Endodermal cell (in vitro differentiated cells): ENCODE measurements around the gene DOP1A. TPM values are rescaled to one million over a fixed set of nuclear protein-coding genes. Genes with fewer than 3 reads are reported as not detected.

Source experiments
- DNase-seq: peaks from one replicate; pipeline ENCODE4 v3.0.0-alpha.2; 2017
- H3K27ac ChIP-seq: 2 replicates; pipeline ENCODE4 v1.5.1; 2013; ENCODE audit warnings: mild to moderate bottlenecking, low read depth, low read length, moderate library complexity
- H3K27me3 ChIP-seq: 2 replicates; pipeline ENCODE4 v1.6.1; 2013; ENCODE audit warnings: mild to moderate bottlenecking, low read length, moderate library complexity; ENCODE audit not compliant: insufficient read depth, control insufficient read depth, poor library complexity, severe bottlenecking
- H3K36me3 ChIP-seq: 2 replicates; pipeline ENCODE4 v1.7.0; 2013; ENCODE audit warnings: mild to moderate bottlenecking, low read length, moderate library complexity; ENCODE audit not compliant: control insufficient read depth, insufficient read depth
- H3K4me1 ChIP-seq: one replicate; pipeline ENCODE4 v1.7.0; 2013; ENCODE audit warnings: low read length; ENCODE audit not compliant: control insufficient read depth, insufficient read depth
- H3K4me3 ChIP-seq: 2 replicates; pipeline ENCODE4 v1.5.1; 2013; ENCODE audit warnings: mild to moderate bottlenecking, low read length, moderate library complexity
- H3K9ac ChIP-seq: 2 replicates; pipeline ENCODE4 v1.6.1; 2013; ENCODE audit warnings: mild to moderate bottlenecking, low read length, moderate library complexity; ENCODE audit not compliant: poor library complexity, severe bottlenecking; ENCODE audit errors: extremely low read depth
- H3K9me3 ChIP-seq: 2 replicates; pipeline ENCODE4 v1.6.1; 2013; ENCODE audit warnings: mild to moderate bottlenecking, low read length, moderate library complexity; ENCODE audit not compliant: control insufficient read depth
- H3K27ac Mint-ChIP-seq: 2 replicates; pipeline ENCODE4 v1.8.0; 2020; ENCODE audit warnings: mixed read lengths
- H3K27me3 Mint-ChIP-seq: 2 replicates; pipeline ENCODE4 v1.8.0; 2021; ENCODE audit warnings: mild to moderate bottlenecking, mixed read lengths; ENCODE audit not compliant: insufficient read depth
- H3K36me3 Mint-ChIP-seq: 2 replicates; pipeline ENCODE4 v1.8.0; 2020; ENCODE audit warnings: low read depth, mixed read lengths
- H3K4me1 Mint-ChIP-seq: 2 replicates; pipeline ENCODE4 v1.8.0; 2020; ENCODE audit warnings: mixed read lengths
- H3K4me3 Mint-ChIP-seq: 2 replicates; pipeline ENCODE4 v1.8.0; 2020; ENCODE audit warnings: mild to moderate bottlenecking, moderate library complexity, mixed read lengths
- H3K9me3 Mint-ChIP-seq: 2 replicates; pipeline ENCODE4 v1.8.0; 2020; ENCODE audit warnings: mild to moderate bottlenecking, mixed read lengths
- WGBS, 2 experiments: methylation state at CpG; one replicate each; pipeline versions ENCODE4 v1.1.5 to v1.1.7; 2013; ENCODE audit warnings: missing lambda C conversion rate in 2 of 2, mixed read lengths in 1 of 2; ENCODE audit not compliant: insufficient coverage in 1 of 2, insufficient read length in 1 of 2; 5-methylcytosine and 5-hydroxymethylcytosine counted together
- total RNA-seq, 2 donors: library from RNA; stranded (reverse); fragmentation: NEBNext Ultra II Directional in 1 of 2; extraction: Animal tissue kit (Norgen Biotek cat#: 25700) in 1 of 2; gene quantifications; 2 replicates in 1 of 2; 3 replicates in 1 of 2; pipeline ENCODE4 v1.2.1, GENCODE V29; 2021
- TF ChIP-seq, protein P1 (sequence below): fragments of 200-600 bp; sonication (generic); conservative IDR thresholded peaks from 2 replicates; pipeline ENCODE4 v1.5.0; 2021; ENCODE audit warnings: antibody characterized with exemption, mild to moderate bottlenecking

The DOP1A gene
- total RNA-seq, 2 donors from 2014 or later, result 32.2 to 36.0 TPM

DNA sequence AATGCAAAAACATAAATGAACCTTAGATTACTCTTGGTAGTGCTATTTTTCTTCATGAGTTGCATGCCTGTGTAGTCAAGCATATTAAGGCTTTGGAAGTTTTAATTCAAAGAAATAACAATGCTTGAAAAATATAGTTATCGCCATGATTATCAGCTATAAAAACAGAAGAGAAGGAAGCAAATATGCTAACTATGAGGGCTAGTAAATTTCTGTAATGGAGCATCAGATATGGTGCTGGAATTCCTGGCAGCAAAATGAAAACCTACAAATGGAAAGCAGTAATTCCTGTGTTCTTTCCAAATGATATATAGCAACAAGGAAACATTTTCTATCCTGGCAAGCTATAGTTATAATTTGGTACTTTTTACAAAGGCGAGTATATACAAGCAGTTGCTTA, 29.7 kb downstream of the DOP1A start:
- Mint-ChIP-seq H3K27ac (no peak overlapping the region), H3K36me3 (peaks cover 20% of the 10 kb centered on the region), H3K4me1 (no peaks in the 10 kb centered on the region), H3K9me3 (peaks cover 3% of the 10 kb centered on the region), H3K4me3 (no peak overlapping the region), H3K27me3 (no peaks in the 10 kb centered on the region)
- TF ChIP-seq, protein P1, sequence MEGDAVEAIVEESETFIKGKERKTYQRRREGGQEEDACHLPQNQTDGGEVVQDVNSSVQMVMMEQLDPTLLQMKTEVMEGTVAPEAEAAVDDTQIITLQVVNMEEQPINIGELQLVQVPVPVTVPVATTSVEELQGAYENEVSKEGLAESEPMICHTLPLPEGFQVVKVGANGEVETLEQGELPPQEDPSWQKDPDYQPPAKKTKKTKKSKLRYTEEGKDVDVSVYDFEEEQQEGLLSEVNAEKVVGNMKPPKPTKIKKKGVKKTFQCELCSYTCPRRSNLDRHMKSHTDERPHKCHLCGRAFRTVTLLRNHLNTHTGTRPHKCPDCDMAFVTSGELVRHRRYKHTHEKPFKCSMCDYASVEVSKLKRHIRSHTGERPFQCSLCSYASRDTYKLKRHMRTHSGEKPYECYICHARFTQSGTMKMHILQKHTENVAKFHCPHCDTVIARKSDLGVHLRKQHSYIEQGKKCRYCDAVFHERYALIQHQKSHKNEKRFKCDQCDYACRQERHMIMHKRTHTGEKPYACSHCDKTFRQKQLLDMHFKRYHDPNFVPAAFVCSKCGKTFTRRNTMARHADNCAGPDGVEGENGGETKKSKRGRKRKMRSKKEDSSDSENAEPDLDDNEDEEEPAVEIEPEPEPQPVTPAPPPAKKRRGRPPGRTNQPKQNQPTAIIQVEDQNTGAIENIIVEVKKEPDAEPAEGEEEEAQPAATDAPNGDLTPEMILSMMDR, result no peak
- H3K36me3 ChIP-seq, result peaks cover 32% of the 10 kb centered on the region
- H3K27ac ChIP-seq, result no peak overlapping the region
- no peaks in the 10 kb centered on the region for H3K27me3 ChIP-seq
- DNase-seq, result no peak
- 98 to 100% methylated on average over 2 of the region's 2 CpGs for WGBS, 2 experiments
- H3K9ac ChIP-seq, result no peak overlapping the region
- H3K4me3 ChIP-seq, result no peak overlapping the region
- no peaks in the 10 kb centered on the region for H3K4me1 ChIP-seq
- no peaks in the 10 kb centered on the region for H3K9me3 ChIP-seq

DNA sequence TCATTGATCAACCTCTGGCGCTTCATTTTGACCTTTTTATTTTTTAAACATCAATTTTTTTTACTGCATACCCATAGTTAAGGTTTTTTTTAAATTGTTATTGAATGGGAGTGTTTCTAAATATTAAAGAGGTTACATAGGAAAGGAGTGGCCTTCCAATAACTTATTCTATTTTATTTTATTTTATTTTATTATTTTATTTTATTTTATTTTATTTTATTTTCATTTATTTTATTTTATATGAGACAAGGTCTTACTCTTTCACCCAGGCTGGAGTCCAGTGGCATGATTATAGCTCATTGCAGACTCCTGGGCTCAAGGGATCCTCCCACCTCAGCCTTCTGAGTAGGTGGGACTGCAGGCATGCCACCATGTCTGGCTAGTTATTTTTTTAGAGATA, 30.2 kb downstream of the DOP1A start:
- H3K36me3 ChIP-seq, result peaks cover 35% of the 10 kb centered on the region
- H3K27ac ChIP-seq, result no peak overlapping the region
- H3K27me3 ChIP-seq, result no peaks in the 10 kb centered on the region
- no peak for DNase-seq
- TF ChIP-seq, protein P1, result no peak
- Mint-ChIP-seq H3K4me3 (no peak overlapping the region), H3K9me3 (peaks cover 3% of the 10 kb centered on the region), H3K4me1 (no peaks in the 10 kb centered on the region), H3K27me3 (no peaks in the 10 kb centered on the region), H3K36me3 (peaks cover 25% of the 10 kb centered on the region), H3K27ac (no peak overlapping the region)
- no peak overlapping the region for H3K9ac ChIP-seq
- 100% methylated on average over 1 of the region's 1 CpG; no CpG with 5 or more reads in 1 of the 2 experiments for WGBS, 2 experiments
- H3K4me1 ChIP-seq, result no peaks in the 10 kb centered on the region
- no peaks in the 10 kb centered on the region for H3K9me3 ChIP-seq
- no peak overlapping the region for H3K4me3 ChIP-seq

DNA sequence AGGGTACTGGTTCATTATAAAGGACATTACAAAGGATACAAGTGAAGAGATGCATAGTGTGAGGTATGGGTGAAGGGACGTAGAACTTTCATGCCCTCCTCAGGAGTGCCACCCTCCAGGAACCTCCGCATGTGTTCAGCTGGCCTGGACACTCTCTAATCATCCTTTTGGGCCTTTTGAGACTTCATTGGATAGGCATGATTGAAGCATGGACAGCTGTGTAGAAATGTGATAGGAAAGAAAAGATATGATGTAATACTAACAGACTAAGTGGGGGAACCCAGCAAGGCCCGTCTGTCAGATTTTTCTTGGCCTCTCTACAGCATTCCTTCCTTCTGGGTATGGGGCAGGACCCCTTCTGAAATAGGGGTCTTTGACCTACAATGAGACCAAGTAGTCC, 31.1 kb downstream of the DOP1A start:
- TF ChIP-seq, protein P1, result no peak
- Histone ChIP-seq H3K36me3 (peaks cover 44% of the 10 kb centered on the region), H3K4me1 (no peaks in the 10 kb centered on the region), H3K27me3 (no peaks in the 10 kb centered on the region), H3K4me3 (no peak overlapping the region), H3K27ac (no peak overlapping the region), H3K9me3 (peaks cover 2% of the 10 kb centered on the region), H3K9ac (no peak overlapping the region)
- no peak for DNase-seq
- H3K4me1 Mint-ChIP-seq, result no peaks in the 10 kb centered on the region
- H3K9me3 Mint-ChIP-seq, result peaks cover 4% of the 10 kb centered on the region
- H3K27ac Mint-ChIP-seq, result peak overlapping the region; percentile 82
- H3K4me3 Mint-ChIP-seq, result no peak overlapping the region
- WGBS, 2 experiments, result 92 to 100% methylated on average over 2 to 3 of the region's 3 CpGs
- H3K27me3 Mint-ChIP-seq, result no peaks in the 10 kb centered on the region
- peaks cover 33% of the 10 kb centered on the region for H3K36me3 Mint-ChIP-seq
